Neural progenitor cell (in vitro differentiated cells): ENCODE results near the gene RPS6KA3. TPM values are rescaled to one million over a fixed set of nuclear protein-coding genes. Genes with fewer than 3 reads are reported as not detected.
A peak's percentile ranks its signal among the peaks of the same experiment; 100 is the strongest.
"Not testable (repeated sequence)": the region's sequence is repeated elsewhere in the genome, so short reads cannot be mapped to it uniquely, and the experiment has no call there.

Source experiments
- DNase-seq: peaks from one replicate; pipeline ENCODE4 v3.0.0-alpha.2; 2016; ENCODE audit warnings: low spot score
- H2AFZ ChIP-seq: fragments of 200-600 bp; sonication (generic); replicated peaks from 2 replicates; pipeline ENCODE4 v1.6.1; 2016; ENCODE audit warnings: antibody characterized with exemption
- H3F3A ChIP-seq: fragments of 200-600 bp; sonication (generic); 2 replicates; pipeline ENCODE4 v1.6.1; 2016; ENCODE audit warnings: antibody characterized with exemption, low read depth
- H3K27ac ChIP-seq: fragments of 200-600 bp; sonication (generic); 2 replicates; pipeline ENCODE4 v1.5.1; 2016; ENCODE audit warnings: mild to moderate bottlenecking
- H3K27me3 ChIP-seq: fragments of 200-600 bp; sonication (generic); 2 replicates; pipeline ENCODE4 v1.6.1; 2016; ENCODE audit warnings: mild to moderate bottlenecking, moderate library complexity
- H3K36me3 ChIP-seq: fragments of 200-600 bp; sonication (generic); 2 replicates; pipeline ENCODE4 v1.5.1; 2016
- H3K4me1 ChIP-seq: fragments of 200-600 bp; sonication (generic); 2 replicates; pipeline ENCODE4 v1.6.1; 2016; ENCODE audit warnings: mixed run types
- H3K4me2 ChIP-seq: fragments of 200-600 bp; sonication (generic); 2 replicates; pipeline ENCODE4 v1.6.1; 2016
- H3K4me3 ChIP-seq: fragments of 200-600 bp; sonication (generic); 2 replicates; pipeline ENCODE4 v1.5.1; 2016
- H3K79me2 ChIP-seq: fragments of 200-600 bp; sonication (generic); 2 replicates; pipeline ENCODE4 v1.6.1; 2016; ENCODE audit warnings: low read depth
- H3K9ac ChIP-seq: fragments of 200-600 bp; sonication (generic); 2 replicates; pipeline ENCODE4 v1.6.1; 2016
- H3K9me3 ChIP-seq: fragments of 200-600 bp; sonication (generic); 2 replicates; pipeline ENCODE4 v1.5.1; 2016; ENCODE audit warnings: low read depth
- H4K20me1 ChIP-seq: fragments of 200-600 bp; sonication (generic); 2 replicates; pipeline ENCODE4 v1.6.1; 2016; ENCODE audit warnings: low read depth
- H3K27ac Mint-ChIP-seq: 3 replicates; pipeline ENCODE4 v1.8.0; 2021; ENCODE audit warnings: mixed read lengths
- H3K27me3 Mint-ChIP-seq: 2 replicates; pipeline ENCODE4 v1.8.0; 2022; ENCODE audit warnings: low read depth, mild to moderate bottlenecking, inconsistent platforms, moderate library complexity, mixed read lengths; ENCODE audit not compliant: insufficient read depth
- H3K36me3 Mint-ChIP-seq: 3 replicates; pipeline ENCODE4 v1.8.0; 2021; ENCODE audit warnings: mixed read lengths
- H3K4me1 Mint-ChIP-seq: 3 replicates; pipeline ENCODE4 v1.8.0; 2021; ENCODE audit warnings: mixed read lengths
- H3K4me3 Mint-ChIP-seq: 3 replicates; pipeline ENCODE4 v1.8.0; 2021; ENCODE audit warnings: mild to moderate bottlenecking, moderate library complexity, mixed read lengths
- H3K9me3 Mint-ChIP-seq: 3 replicates; pipeline ENCODE4 v1.8.0; 2020; ENCODE audit warnings: mixed read lengths
- EZH2 ChIP-seq: fragments of 200-600 bp; sonication (generic); IDR thresholded peaks from 2 replicates; pipeline ENCODE4 v1.6.1; 2017; ENCODE audit warnings: antibody characterized with exemption, mild to moderate bottlenecking, moderate library complexity
- EZH2phosphoT487 ChIP-seq: fragments of 200-600 bp; sonication (generic); IDR thresholded peaks from 2 replicates; pipeline ENCODE4 v1.6.1; 2017; ENCODE audit warnings: antibody characterized with exemption
- total RNA-seq: library from RNA; depleted of rRNA; stranded (reverse); fragments of >200 nt; gene quantifications from 2 replicates; pipeline ENCODE4 v1.2.3, GENCODE V29; 2015; ENCODE audit warnings: low replicate concordance
- TF ChIP-seq, protein P1 (sequence below): fragments of 200-600 bp; sonication (generic); IDR thresholded peaks from 2 replicates; pipeline ENCODE4 v1.5.1; 2017; ENCODE audit warnings: antibody characterized with exemption, mild to moderate bottlenecking

The RPS6KA3 gene
- total RNA-seq, 1 donor from 2014 or later = 32.2 TPM

DNA sequence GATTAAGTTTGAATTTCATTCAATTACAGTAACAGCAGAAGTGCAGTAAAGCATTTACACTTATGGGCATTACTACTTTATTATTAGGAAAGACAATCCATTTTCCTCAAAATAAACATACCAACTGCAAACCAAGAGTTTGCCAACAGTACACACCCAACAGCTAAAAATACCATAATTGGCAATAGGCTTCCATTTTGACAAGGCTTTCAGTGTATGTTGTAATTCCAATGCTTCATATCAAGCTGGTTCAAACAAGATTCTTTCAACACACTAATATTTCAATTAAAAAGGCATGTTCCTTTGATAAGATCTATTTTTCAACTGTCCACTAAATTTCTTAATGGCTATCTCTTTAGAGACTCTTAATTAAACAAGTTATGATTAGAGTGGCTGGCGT is 137.2 kb downstream of the RPS6KA3 start:
- no peaks in the 10 kb centered on the region for H3K27me3 Mint-ChIP-seq
- DNase-seq = no peak
- no peaks in the 10 kb centered on the region for H3K27me3 ChIP-seq
- H3K4me2 ChIP-seq = no peak overlapping the region
- H4K20me1 ChIP-seq = peaks cover 8% of the 10 kb centered on the region
- no peaks in the 10 kb centered on the region for H3K9me3 ChIP-seq
- no peak overlapping the region for H2AFZ ChIP-seq
- H3K4me3 ChIP-seq = no peak overlapping the region
- peaks cover 6% of the 10 kb centered on the region for H3K36me3 Mint-ChIP-seq
- no peak overlapping the region for H3K9ac ChIP-seq
- peaks cover 14% of the 10 kb centered on the region for H3F3A ChIP-seq
- no peaks in the 10 kb centered on the region for H3K9me3 Mint-ChIP-seq
- TF ChIP-seq, protein P1, sequence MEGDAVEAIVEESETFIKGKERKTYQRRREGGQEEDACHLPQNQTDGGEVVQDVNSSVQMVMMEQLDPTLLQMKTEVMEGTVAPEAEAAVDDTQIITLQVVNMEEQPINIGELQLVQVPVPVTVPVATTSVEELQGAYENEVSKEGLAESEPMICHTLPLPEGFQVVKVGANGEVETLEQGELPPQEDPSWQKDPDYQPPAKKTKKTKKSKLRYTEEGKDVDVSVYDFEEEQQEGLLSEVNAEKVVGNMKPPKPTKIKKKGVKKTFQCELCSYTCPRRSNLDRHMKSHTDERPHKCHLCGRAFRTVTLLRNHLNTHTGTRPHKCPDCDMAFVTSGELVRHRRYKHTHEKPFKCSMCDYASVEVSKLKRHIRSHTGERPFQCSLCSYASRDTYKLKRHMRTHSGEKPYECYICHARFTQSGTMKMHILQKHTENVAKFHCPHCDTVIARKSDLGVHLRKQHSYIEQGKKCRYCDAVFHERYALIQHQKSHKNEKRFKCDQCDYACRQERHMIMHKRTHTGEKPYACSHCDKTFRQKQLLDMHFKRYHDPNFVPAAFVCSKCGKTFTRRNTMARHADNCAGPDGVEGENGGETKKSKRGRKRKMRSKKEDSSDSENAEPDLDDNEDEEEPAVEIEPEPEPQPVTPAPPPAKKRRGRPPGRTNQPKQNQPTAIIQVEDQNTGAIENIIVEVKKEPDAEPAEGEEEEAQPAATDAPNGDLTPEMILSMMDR = no peak
- no peak overlapping the region for H3K27ac ChIP-seq
- H3K36me3 ChIP-seq = no peaks in the 10 kb centered on the region
- no peak overlapping the region for H3K4me3 Mint-ChIP-seq
- H3K4me1 ChIP-seq = no peaks in the 10 kb centered on the region
- no peaks in the 10 kb centered on the region for H3K4me1 Mint-ChIP-seq
- H3K27ac Mint-ChIP-seq = no peak overlapping the region
- H3K79me2 ChIP-seq = peaks cover 9% of the 10 kb centered on the region

DNA sequence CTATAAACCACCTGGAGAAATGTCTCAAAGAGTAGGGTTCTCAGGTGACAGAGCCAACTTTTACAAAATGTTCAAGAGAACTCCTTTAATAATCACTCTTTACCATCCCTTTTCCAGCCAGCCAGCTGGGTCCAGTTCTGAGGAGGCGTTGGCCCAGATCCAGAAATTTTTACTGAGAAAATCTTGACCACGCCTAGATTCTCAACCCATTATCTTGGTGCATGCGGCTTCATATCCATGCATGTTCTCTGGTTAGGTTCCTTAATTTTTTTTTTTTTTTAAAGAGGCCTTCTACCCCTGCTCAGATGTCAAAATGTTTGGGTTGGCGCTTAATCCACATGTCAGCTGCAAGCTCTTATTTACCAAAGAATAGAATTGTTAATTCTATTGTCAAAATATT is 138.0 kb downstream of the RPS6KA3 start:
- H3K4me3 Mint-ChIP-seq = no peak overlapping the region
- no peaks in the 10 kb centered on the region for H3K36me3 ChIP-seq

DNA sequence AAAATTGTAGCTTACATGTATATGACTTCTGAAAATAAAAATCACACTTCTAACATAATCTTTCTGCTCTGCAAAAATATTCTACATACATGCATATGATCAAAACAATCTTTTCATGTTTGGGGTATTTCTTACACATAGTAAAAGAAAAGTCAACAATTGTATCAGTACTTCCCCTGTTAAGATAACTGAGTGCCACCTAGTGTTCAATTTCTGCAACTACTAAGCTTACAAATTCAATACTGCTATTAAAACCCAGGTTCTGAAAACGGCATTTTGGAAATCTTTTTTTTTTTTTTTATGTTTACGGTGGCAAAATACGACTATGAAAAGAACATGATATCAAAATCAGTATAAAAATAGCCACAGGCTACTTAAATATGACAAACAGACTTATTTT is 139.3 kb downstream of the RPS6KA3 start:
- H3K36me3 ChIP-seq, H3K4me3 Mint-ChIP-seq, H3K27ac ChIP-seq, H3K9me3 ChIP-seq, H3K9ac ChIP-seq, DNase-seq, H3K27me3 Mint-ChIP-seq, H3K4me1 Mint-ChIP-seq, H3K36me3 Mint-ChIP-seq, H3K27me3 ChIP-seq, H3K9me3 Mint-ChIP-seq, H3K4me2 ChIP-seq, H3K27ac Mint-ChIP-seq, H4K20me1 ChIP-seq, H2AFZ ChIP-seq, H3K4me1 ChIP-seq, H3K4me3 ChIP-seq, H3K79me2 ChIP-seq: not testable (repeated sequence)
- peaks cover 14% of the 10 kb centered on the region for H3F3A ChIP-seq
- TF ChIP-seq, protein P1 = peak; percentile 45

More for the DNA sequence above, 138.0 kb downstream of the RPS6KA3 start:
- Histone ChIP-seq H3K27ac (no peak overlapping the region), H3K9me3 (no peaks in the 10 kb centered on the region), H2AFZ (no peak overlapping the region), H3K27me3 (no peaks in the 10 kb centered on the region), H3K4me3 (no peak overlapping the region), H3K4me1 (no peaks in the 10 kb centered on the region), H4K20me1 (peaks cover 8% of the 10 kb centered on the region), H3K9ac (no peak overlapping the region), H3F3A (peaks cover 14% of the 10 kb centered on the region), H3K79me2 (peaks cover 2% of the 10 kb centered on the region), H3K4me2 (no peak overlapping the region)
- Mint-ChIP-seq H3K27me3 (no peaks in the 10 kb centered on the region), H3K36me3 (peaks cover 6% of the 10 kb centered on the region), H3K4me1 (no peaks in the 10 kb centered on the region), H3K27ac (no peak overlapping the region), H3K9me3 (no peaks in the 10 kb centered on the region)
- TF ChIP-seq, protein P1 = no peak
- TF ChIP-seq EZH2 = no peak
- TF ChIP-seq EZH2phosphoT487 = no peak
- DNase-seq = no peak

DNA sequence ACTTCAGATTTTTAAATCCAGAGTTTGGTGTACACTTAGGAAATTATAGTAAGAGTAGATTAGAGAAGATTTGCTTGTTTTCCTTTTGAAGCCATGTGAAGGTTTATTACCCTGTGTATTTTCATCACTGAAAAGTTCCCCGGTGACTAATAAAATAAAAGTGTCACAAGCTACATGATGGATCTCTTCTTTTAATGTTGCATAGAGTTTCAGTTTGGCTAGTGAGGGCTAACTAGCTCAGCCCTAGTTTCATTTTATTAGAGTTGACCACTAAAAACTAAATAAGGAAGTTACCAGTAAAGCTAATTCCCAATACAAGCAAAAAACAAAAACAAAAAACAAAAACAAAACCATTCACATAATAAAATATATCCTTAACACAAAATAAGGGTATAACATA is 139.9 kb downstream of the RPS6KA3 start:
- not testable (repeated sequence) for H3K27me3 Mint-ChIP-seq, DNase-seq, H3K4me1 ChIP-seq, H3K27ac ChIP-seq, H3K27me3 ChIP-seq, H3K36me3 Mint-ChIP-seq, H3K4me3 ChIP-seq, H3K9ac ChIP-seq, H3K79me2 ChIP-seq, H3K4me1 Mint-ChIP-seq, H3K4me3 Mint-ChIP-seq, H3K9me3 ChIP-seq, H2AFZ ChIP-seq, H3K9me3 Mint-ChIP-seq, H3K4me2 ChIP-seq, H4K20me1 ChIP-seq, H3K36me3 ChIP-seq, H3K27ac Mint-ChIP-seq
- H3F3A ChIP-seq = peaks cover 14% of the 10 kb centered on the region
